GM18867 (cell line): ENCODE measurements around the gene ZBTB33.
A peak's percentile ranks its signal among the peaks of the same experiment; 100 is the strongest.

ENCODE experiments used
- ATAC-seq: cut with Tn5 transposase; IDR thresholded peaks from one replicate; pipeline ENCODE4 v1.9.1; 2021; ENCODE audit warnings: mild to moderate bottlenecking, moderate library complexity; ENCODE audit not compliant: unreplicated experiment

Gene ZBTB33

GRCh38 chrX:120262859-120263708 is 12.5 kb downstream of the ZBTB33 start:
- no peak for ATAC-seq

GRCh38 chrX:120264341-120264740 is 13.7 kb downstream of the ZBTB33 start:
- ATAC-seq: no peak

GRCh38 chrX:120269373-120270035 is 18.9 kb downstream of the ZBTB33 start:
- ATAC-seq: no peak

GRCh38 chrX:120270567-120270966 is 20.0 kb downstream of the ZBTB33 start:
- no peak for ATAC-seq

- ATAC-seq: no peak
These were observed 20.6 kb downstream of the ZBTB33 start for GRCh38 chrX:120271218-120271617.

- no peak for ATAC-seq
These were observed 23.5 kb downstream of the ZBTB33 start for GRCh38 chrX:120274145-120274544.

GRCh38 chrX:120274958-120275357 is 24.3 kb downstream of the ZBTB33 start:
- ATAC-seq: no peak

GRCh38 chrX:120281021-120281624 is 30.5 kb downstream of the ZBTB33 start:
- ATAC-seq: no peak

GRCh38 chrX:120281761-120282160 is 31.1 kb downstream of the ZBTB33 start:
- ATAC-seq: no peak

GRCh38 chrX:120282697-120283096 is 32.1 kb downstream of the ZBTB33 start:
- no peak for ATAC-seq

- ATAC-seq: peak; percentile 40
These were observed 36.3 kb downstream of the ZBTB33 start for GRCh38 chrX:120286733-120287512.

- peak; percentile 64 for ATAC-seq
These were observed 37.0 kb downstream of the ZBTB33 start for GRCh38 chrX:120287513-120288112.

GRCh38 chrX:120290107-120290506 is 39.5 kb downstream of the ZBTB33 start:
- ATAC-seq: no peak

GRCh38 chrX:120291211-120291610 is 40.6 kb downstream of the ZBTB33 start:
- no peak for ATAC-seq

GRCh38 chrX:120293015-120293414 is 42.4 kb downstream of the ZBTB33 start:
- ATAC-seq: no peak

- ATAC-seq: no peak
These were observed 44.0 kb downstream of the ZBTB33 start for GRCh38 chrX:120294651-120295050.

- ATAC-seq: no peak
These were observed 47.3 kb downstream of the ZBTB33 start for GRCh38 chrX:120297923-120298322.

GRCh38 chrX:120299928-120300327 is 49.3 kb downstream of the ZBTB33 start:
- ATAC-seq: no peak

GRCh38 chrX:120301497-120301896 is 50.9 kb downstream of the ZBTB33 start:
- no peak for ATAC-seq

- ATAC-seq: no peak
These were observed 51.3 kb downstream of the ZBTB33 start for GRCh38 chrX:120301960-120302359.

GRCh38 chrX:120302434-120302833 is 51.8 kb downstream of the ZBTB33 start:
- peak; percentile 98 for ATAC-seq
